NCI-H2171 treated with DMSO at 0.1 percent for 48 hours (cell line): ENCODE data around the gene EML4.
"Not testable (repeated sequence)": the region's sequence is repeated elsewhere in the genome, so short reads cannot be mapped to it uniquely, and the experiment has no call there.

Experiments used
- DNase-seq: peaks from one replicate; lab custom pipeline; 2025; lab: John Stamatoyannopoulos, UW

The EML4 gene

GRCh38 chr2:42333579-42333978 is 164.4 kb downstream of the EML4 start:
- DNase-seq, result no peak

GRCh38 chr2:42334220-42334619 is 165.1 kb downstream of the EML4 start:
- DNase-seq, result no peak

- not testable (repeated sequence) for DNase-seq
These were observed 165.7 kb downstream of the EML4 start for GRCh38 chr2:42334865-42335264.

GRCh38 chr2:42335514-42336104 is 166.5 kb downstream of the EML4 start:
- DNase-seq, result no peak

- DNase-seq, result no peak
These were observed 167.3 kb downstream of the EML4 start for GRCh38 chr2:42336361-42336965.

- DNase-seq, result no peak
These were observed 168.2 kb downstream of the EML4 start for GRCh38 chr2:42337356-42337820.

- no peak for DNase-seq
These were observed 168.9 kb downstream of the EML4 start for GRCh38 chr2:42337846-42338566.

GRCh38 chr2:42338567-42339190 is 169.5 kb downstream of the EML4 start:
- no peak for DNase-seq

GRCh38 chr2:42339191-42339912 is 170.2 kb downstream of the EML4 start:
- no peak for DNase-seq

- no peak for DNase-seq
These were observed 171.1 kb downstream of the EML4 start for GRCh38 chr2:42340045-42340937.

GRCh38 chr2:42340938-42341636 is 171.9 kb downstream of the EML4 start:
- no peak for DNase-seq

- DNase-seq, result no peak
These were observed 173.1 kb downstream of the EML4 start for GRCh38 chr2:42342061-42342794.

- DNase-seq, result no peak
These were observed 173.7 kb downstream of the EML4 start for GRCh38 chr2:42342795-42343241.

- DNase-seq, result no peak
These were observed 176.8 kb downstream of the EML4 start for GRCh38 chr2:42345986-42346385.

GRCh38 chr2:42346856-42347255 is 177.7 kb downstream of the EML4 start:
- not testable (repeated sequence) for DNase-seq

GRCh38 chr2:42347518-42347917 is 178.4 kb downstream of the EML4 start:
- not testable (repeated sequence) for DNase-seq

- DNase-seq, result no peak
These were observed 179.1 kb downstream of the EML4 start for GRCh38 chr2:42348113-42348805.

- no peak for DNase-seq
These were observed 181.4 kb downstream of the EML4 start for GRCh38 chr2:42350434-42351063.

- DNase-seq, result no peak
These were observed 182.7 kb downstream of the EML4 start for GRCh38 chr2:42351864-42352263.
